Epithelial cell of alveolus of lung (primary cell): Measurements from ENCODE around the gene PAIP2B. TPM values are rescaled to one million over a fixed set of nuclear protein-coding genes. Genes with fewer than 3 reads are reported as not detected.

Experiments used
- total RNA-seq: library from RNA; depleted of rRNA; stranded (reverse); fragments of >200 nt; gene quantifications from 2 replicates; pipeline ENCODE4 v1.2.1, GENCODE V29; 2015

The PAIP2B gene
- 0.52 and 1.0 TPM in 2 replicates for total RNA-seq

GRCh38 chr2:71226965-71227560, at the start of gene PAIP2B:
PAIP2B (minus strand) TSS chr2:71227103; CDS start chr2:71202589, 24,514 bp downstream.

Other genes with a start within 250 kb of the PAIP2B start
- gene ANKRD53, start 248.5 kb downstream of the PAIP2B start, total RNA-seq, result 1.3 and 1.4 TPM in 2 replicates
- 27.0 and 42.9 TPM in 2 replicates for gene TEX261, start 232.2 kb downstream of the PAIP2B start, total RNA-seq
- 49.3 and 80.2 TPM in 2 replicates for gene NAGK, start 158.5 kb downstream of the PAIP2B start, total RNA-seq
- gene MCEE, start 96.9 kb downstream of the PAIP2B start, total RNA-seq, result 15.4 and 19.6 TPM in 2 replicates
- gene MPHOSPH10, start 96.5 kb downstream of the PAIP2B start, total RNA-seq, result 20.4 and 22.4 TPM in 2 replicates
- 40.3 and 76.5 TPM in 2 replicates for gene ZNF638, start 104.7 kb upstream of the PAIP2B start, total RNA-seq
- 1.4 and 4.3 TPM in 2 replicates for gene DYSF, start 226.5 kb upstream of the PAIP2B start, total RNA-seq